WI38 (cell line): ENCODE results near the gene DRICH1.
"Not testable (repeated sequence)": the region's sequence is repeated elsewhere in the genome, so short reads cannot be mapped to it uniquely, and the experiment has no call there.

Experiments
- H3K4me3 ChIP-seq: 2 replicates; pipeline ENCODE4 v1.5.1; 2011; ENCODE audit warnings: low read depth, mild to moderate bottlenecking, control low read depth, low read length
- CTCF ChIP-seq: IDR thresholded peaks from 2 replicates; pipeline ENCODE4 v1.5.1; 2012; ENCODE audit warnings: low read depth, mild to moderate bottlenecking, control low read depth, low read length

The DRICH1 gene

GRCh38 chr22:23608583-23608982, 23.5 kb downstream of the DRICH1 start:
- no peak for TF ChIP-seq CTCF

GRCh38 chr22:23606204-23607131, 25.7 kb downstream of the DRICH1 start:
- no peak for TF ChIP-seq CTCF
- no peak overlapping the region for H3K4me3 ChIP-seq

More at GRCh38 chr22:23608583-23608982, 23.5 kb downstream of the DRICH1 start:
- H3K4me3 ChIP-seq: no peak overlapping the region

GRCh38 chr22:23604939-23605712, 27.0 kb downstream of the DRICH1 start:
- H3K4me3 ChIP-seq: no peak overlapping the region
- no peak for TF ChIP-seq CTCF

GRCh38 chr22:23603266-23603665, 28.9 kb downstream of the DRICH1 start:
- no peak for TF ChIP-seq CTCF
- H3K4me3 ChIP-seq: no peak overlapping the region

- no peak for TF ChIP-seq CTCF
- no peak overlapping the region for H3K4me3 ChIP-seq
These were observed 33.2 kb downstream of the DRICH1 start for GRCh38 chr22:23598805-23599518.

- not testable (repeated sequence) for H3K4me3 ChIP-seq
These were observed 34.4 kb downstream of the DRICH1 start for GRCh38 chr22:23597576-23598268.

GRCh38 chr22:23595904-23596303, 36.2 kb downstream of the DRICH1 start:
- not testable (repeated sequence) for H3K4me3 ChIP-seq
